NCI-H526 (cell line): Measurements from ENCODE around the gene INPP5D.
"Not testable (repeated sequence)": the region's sequence is repeated elsewhere in the genome, so short reads cannot be mapped to it uniquely, and the experiment has no call there.

Experiments
- DNase-seq, 2 experiments: peaks; one replicate each; lab custom pipeline; 2025; lab: John Stamatoyannopoulos, UW

The INPP5D gene

DNA sequence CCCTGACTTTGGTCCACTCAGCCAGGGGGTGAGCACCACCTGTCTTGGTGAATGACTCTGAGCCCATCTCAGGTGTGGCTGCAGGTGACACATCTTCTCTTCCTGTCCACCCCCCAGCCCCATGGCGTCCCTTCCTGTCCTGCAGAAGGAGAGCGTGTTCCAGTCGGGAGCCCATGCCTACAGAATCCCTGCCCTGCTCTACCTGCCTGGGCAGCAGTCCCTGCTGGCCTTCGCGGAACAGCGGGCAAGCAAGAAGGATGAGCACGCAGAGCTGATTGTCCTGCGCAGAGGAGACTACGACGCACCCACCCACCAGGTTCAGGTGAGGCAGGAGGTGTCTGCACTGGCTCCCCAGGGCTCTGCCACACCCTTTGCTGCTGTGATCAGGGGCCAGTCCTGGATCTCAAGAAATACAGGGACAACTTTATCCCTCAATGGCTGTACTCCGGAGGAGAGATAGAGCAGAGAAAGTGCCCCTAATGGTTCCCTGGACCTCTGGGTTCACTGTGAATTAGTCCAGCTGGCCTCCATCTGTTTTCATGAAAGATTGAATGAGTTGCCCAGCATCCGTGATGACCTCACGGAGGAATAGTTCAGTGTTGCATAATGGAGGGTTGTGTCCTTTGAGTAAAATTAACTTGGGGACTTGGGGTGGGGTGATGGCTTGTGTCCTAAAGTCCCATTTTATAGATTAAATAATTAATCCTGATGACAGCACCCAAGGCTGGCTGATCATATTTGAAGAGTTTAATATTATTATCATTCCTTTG is 27.4 kb upstream of the INPP5D start, which contains the start of gene NEU2:
Gene NEU2 (plus strand): TSS at position 122 of the 770 bp plus-strand sequence. CDS start 0 bp downstream, at position 122.
- no peak for DNase-seq

DNA sequence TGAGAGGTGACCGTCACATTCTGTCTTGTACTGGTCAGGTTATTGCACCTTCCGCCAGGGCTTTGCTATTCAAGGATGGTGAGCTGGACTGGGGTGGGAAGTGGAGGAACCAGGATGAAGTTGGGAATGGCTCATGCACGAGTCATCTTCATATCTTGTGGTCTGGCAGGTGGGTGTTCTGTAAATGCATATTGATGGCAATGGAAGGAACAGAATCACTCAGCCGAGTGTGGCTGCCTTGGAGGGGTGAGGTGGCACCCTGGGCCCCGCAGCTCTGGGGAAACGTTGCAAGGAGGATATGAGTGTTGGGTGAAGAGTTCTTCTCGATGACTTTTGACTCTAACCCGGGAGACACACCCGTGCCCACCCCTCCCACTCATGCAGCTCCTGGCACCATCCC is 26.5 kb upstream of the INPP5D start:
- DNase-seq, result no peak

DNA sequence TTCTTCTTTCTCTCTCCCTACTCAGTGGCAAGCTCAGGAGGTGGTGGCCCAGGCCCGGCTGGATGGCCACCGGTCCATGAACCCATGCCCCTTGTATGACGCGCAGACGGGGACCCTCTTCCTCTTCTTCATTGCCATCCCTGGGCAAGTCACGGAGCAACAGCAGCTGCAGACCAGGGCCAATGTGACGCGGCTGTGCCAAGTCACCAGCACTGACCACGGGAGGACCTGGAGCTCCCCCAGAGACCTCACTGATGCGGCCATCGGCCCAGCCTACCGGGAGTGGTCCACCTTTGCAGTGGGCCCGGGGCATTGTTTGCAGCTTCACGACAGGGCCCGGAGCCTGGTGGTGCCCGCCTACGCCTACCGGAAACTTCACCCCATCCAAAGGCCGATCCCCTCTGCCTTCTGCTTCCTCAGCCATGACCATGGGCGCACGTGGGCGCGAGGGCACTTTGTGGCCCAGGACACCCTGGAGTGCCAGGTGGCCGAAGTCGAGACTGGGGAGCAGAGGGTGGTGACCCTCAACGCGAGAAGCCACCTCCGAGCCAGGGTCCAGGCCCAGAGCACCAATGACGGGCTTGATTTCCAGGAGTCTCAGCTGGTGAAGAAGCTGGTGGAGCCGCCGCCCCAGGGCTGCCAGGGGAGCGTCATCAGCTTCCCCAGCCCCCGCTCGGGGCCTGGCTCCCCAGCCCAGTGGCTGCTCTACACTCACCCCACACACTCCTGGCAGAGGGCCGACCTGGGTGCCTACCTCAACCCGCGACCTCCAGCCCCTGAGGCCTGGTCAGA is 25.9 kb upstream of the INPP5D start:
- DNase-seq, result no peak

DNA sequence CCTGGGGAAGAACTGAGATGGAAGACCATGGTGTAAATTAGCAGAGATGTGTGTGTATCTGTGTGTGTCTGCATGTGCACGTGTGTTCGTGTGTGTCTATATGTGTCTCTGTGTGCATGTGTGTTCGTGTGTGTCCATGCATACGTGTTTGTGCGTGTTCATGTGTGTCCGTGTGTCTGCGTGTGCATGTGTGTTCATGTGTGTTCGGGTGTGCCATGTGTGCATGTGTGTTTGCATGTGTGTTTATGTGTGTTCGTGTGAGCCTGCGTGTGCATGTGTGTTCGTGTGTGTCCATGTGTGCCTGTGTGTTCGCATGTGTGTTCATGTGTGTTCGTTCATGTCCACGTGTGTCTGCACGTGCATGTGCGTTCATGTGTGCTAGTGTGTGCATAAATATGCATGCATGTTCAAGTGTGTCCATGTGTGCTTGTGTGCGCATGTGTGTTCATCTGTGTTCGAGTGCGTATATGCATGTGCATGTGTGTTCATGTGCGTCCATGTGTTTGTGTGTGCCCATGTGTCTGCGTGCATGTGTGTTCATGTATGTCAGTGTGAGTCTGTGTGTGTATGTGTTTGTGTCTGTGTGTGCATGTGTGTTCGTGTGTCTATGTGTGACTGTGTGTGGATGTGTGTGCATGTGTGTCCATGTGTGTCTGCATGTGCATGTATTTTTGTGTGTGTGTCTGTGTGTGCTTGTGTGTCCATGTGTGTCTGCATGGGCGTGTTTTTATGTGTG is 24.5 kb upstream of the INPP5D start:
- no peak for DNase-seq

DNA sequence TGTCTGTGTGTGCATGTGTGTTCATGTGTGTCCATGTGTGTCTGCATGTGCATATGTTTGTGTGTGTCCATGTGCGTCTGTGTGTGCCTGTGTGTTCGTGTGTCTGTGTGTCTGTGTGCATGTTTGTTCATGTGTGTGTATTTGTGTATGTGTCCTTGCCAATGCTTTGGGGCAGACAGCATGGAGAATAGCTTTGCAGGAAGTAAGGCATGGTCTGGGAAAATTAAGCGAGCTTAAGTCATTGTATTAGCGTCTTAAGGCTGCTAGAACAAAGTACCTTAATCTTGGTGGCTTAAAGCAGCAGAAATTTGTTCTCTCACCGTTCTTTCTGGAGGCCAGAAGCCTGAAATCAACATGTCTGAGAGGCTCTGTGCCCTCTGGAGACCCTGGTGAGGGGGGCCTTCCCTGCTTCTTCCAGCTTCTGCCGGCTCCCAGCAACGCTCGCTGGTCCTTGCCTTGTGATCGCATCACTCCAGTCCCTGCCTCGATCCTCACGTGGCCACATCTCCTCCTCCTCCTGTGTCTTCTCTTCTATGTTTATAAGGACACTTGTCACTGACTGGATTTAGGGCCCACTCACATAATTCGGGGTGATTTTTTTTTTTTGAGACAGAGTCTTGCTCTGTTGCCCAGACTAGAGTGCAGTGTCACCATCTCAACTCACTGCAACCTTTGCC is 23.8 kb upstream of the INPP5D start:
- no peak for DNase-seq

DNA sequence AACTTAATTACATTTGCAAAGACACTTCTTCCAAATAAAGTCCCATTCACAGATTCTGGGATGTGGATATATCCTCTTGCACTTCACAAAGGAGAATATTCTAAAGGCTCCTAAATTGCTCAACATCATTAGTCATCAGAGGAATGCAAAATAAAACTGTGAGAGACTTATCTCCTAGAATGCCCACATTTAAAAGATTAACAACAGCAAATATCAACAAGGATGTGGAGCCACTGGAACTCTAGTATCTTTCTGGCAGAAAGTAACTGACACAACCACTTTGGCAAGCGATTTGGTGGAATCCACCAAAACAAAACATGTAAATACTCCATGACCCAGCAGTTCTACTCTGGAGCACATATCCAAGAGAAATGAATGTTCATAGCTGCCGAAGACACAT is 23.1 kb upstream of the INPP5D start:
- DNase-seq, result no peak

DNA sequence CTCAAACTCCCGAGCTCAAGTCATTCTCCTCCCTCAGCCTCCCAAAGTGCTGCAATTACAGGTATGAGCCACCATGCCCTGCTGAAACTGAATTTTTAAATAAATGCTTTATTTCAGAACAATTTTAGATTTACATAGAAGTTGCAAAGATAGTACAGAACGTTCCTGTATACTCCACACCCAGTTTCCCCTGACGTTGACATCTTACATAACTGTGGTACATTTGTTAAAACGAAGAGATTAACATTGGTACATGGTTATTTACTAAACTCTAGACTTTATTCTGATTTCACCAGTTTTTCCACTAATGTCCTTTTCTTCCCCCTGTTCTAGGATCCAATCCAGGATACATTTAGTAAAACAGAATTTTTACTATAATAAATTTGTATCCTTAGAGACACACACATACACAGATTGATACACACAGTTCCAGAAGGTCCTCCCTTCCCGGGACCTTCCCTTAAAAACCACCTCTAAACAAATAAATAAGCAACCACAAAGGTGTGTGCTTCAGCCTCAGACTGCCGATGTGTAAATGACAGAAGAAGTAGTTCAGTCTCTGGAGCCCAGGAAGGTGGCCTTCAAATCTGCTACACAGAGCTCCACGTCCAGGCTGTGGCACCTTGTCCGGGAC is 20.8 kb upstream of the INPP5D start:
- no peak for DNase-seq

DNA sequence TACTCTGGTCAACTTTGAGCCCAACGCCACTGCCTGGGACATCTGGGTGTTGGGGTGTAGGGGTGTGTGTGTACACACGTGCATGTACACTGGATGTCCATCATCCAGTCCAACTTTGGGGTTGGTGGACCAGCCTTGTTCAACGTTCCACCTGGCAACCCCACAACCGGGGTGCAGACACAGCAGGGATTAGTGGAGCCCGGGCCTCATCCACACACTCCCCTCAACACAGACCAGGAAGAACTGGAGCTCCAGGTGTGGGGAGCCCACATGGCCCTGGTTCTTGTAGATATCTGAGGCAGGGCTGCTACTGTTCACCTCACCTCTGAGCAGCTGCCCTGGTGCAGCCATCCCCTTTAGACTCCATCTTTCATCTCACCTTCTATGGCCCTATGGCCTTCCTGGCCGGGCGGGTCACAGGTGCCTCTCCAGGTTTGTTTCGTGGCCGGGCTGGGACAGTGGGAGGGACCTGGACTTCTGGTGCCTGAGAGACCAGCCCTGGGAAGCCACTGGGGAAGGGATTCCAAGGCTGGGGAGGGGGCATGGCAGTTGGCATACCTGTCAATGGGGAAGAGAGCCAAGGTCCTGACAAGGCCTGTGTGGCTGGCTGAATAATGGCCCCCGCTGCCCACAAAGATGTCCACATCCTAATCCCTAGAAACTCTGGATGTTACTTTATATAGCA is 20.2 kb upstream of the INPP5D start:
- DNase-seq, result no peak

DNA sequence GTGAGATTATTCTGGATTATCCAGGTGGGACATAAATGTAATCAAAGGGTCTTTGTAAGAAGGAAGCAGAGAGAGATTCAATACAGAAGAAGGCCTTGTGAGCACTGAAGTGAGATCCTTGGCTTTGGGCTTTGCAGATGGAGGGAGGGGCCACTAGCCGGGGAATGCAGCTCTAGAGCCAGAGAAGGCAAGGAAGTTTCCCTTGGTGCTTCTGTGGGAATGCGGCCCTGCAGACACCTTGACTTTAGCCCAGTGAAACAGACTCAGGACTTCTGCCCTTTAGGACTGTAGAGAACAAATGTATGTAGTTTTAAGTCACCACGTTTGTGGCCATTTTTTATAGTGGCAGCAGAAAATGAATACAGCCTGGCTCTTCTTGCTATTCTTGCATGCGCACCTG is 19.6 kb upstream of the INPP5D start:
- DNase-seq, result no peak

DNA sequence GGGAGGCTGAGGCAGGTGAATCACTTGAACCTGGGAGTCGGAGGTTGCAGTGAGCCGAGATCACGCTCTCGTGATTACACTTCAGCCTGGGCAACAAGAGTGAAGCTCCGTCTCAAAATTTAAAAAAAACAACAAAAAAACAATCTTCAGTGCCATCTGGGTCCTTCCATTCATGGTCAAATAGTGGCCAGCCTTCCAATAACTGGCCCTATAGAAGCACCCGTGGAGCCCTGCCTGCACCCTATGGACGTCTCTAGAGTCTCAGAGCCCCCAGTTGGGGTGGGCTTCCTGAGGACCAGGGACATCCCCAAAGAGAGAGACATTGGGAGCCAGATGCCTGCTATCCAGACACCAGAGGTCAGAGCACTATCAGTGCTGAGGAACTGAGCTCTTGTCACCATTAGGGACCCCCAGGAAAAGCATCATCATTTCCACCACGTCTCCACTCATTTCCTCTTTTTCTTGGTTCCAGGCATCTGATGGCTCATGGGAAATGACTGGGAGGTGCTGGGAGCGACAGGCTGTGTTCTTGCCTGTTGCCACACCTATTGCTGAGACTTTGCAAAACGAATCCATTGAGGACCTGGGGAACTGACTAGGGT is 18.3 kb upstream of the INPP5D start:
- DNase-seq, result no peak

DNA sequence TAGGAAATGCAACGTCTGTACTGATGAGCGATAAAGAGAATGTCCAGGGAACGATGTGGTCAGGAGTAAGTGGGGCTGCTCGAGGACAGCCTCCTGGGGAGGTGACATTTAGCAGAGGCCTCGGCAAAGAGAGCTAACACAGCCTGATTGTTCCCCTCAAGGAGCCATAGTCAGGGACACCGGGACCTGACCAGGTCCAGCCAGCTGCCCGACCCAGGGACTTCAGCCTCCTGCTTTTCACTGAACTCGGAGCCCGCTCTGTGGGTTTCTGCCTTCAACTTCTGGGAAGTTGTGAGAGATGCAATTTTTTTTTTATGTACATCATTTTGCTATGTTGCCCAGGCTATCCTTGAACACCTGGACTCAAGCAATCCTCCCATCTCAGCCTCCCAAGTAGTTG is 17.6 kb upstream of the INPP5D start:
- DNase-seq, result no peak

DNA sequence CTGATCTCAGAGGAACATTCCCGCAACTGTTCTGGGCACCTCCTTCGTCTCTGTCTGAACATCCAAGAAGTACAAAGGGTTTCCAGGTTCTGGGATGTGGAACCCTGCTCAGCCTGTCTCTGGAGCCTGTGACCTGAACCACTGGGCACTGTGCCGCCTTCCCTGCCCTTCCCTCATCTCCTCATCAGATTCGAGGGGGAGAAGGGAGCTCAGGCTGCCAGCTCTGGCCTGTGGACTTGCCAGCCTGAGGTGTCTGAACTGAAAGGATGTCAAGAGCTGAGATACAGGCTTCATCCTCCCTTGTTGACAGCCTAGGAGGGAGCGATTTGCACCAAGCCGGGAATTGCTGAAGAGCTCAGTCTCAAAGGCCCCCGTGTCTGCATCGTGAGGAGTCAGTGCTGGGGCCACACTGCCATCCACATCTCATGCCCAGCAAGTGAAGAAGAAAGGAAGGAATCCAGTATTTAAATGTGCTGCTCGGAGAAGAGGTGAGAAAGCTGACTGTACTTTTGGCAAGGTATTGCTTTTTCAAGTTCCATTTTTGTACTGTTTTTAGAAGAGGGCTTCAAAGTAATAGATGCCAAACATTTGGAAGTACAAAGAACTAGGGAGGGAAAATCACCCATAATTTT is 15.1 kb upstream of the INPP5D start:
- DNase-seq, result no peak

DNA sequence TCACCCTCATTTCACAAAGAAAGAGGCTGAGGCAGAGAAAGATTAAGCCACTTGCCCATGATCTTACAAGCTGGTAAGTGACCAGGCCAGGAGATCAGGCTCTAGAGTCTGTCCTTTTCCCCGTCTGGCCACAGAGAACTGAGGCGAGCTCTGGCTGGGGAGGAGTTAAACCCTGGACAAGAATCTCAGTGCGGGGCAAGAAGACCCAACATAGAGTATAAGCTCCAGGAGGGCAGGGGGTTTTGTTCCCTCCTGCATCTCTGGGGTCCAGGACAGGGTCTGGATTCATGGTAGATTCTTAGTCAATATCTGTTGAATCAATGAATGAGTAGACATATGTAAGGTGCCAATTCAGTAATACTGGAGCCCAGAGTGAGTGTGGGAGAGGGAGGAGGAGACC is 12.9 kb upstream of the INPP5D start:
- DNase-seq, result no peak

DNA sequence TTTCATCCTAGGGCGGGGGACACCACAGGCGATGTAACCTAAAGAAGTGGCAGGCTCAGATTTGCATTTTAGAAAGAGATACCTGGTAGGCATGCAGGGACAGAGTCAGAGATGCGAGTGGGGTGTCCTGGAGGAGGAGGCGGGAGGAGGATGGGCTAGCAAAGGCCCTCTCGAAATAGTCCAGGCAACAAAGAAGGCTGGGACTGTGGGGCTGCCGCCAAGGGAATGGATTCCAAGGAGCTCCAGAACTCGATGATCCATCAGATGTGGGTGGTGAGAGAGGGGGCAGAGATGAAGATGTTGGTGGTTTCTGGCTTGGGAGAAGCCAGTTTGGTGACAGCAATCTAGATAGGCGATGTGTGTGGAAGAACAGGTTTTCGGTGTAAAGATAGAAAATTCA is 12.5 kb upstream of the INPP5D start:
- DNase-seq, result no peak

DNA sequence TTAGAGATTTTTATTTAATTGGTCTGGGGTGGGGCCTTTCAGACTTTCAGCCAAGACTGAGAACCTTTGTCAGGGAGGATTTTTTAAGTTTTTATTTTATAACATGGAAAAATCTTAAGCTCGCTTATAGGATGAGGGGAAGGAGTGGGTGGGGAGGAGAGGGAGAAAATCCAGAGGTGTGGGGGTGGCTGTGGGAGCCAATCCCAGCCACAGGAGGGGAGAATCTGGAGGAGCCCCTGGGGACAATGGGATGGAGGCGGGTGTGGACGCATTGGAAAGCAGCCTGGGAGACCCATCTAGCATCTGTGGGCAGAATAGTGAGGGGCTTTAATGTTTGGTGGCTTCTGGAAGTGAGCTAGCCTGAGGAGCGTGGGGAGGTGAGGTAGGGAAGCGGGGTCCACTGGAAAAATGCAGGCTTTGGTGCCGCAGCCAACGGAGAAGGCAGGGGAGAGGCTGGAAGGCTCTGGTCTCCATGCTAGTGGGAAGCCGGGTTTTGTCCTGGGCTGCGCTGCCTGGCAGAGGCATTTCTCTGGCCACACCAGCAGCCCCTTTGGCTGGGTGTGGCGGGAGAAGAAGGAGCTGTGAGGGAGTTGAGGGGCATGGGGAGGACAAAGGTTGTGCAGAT is 11.5 kb upstream of the INPP5D start:
- DNase-seq, result no peak

DNA sequence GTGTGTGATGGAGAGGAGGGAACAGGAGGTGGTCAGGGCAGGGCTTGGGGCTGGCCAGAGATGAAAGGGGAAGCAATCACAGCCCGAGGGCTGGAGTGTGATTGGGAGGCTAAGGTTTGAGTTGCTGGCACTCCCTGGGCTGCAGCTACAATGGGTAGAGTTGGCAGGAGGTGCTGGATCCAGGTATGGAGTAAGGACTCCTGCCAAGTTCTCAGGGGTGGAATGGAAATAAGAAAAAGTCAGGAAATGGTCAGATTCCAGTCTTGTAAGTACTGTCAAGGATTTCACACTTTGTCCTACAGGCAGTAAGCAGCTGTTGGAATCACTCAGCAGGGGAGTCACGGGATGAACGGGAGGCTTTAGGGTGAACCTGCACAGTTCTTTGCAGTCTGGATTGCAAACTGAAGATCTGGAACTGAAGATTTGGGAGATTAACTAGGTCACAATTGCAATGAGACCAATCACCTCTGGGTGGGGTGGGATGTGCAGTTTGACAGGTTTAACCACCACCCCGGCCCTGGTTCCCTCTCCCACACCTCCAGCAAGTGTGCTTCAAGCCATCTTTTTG is 10.9 kb upstream of the INPP5D start:
- no peak for DNase-seq

DNA sequence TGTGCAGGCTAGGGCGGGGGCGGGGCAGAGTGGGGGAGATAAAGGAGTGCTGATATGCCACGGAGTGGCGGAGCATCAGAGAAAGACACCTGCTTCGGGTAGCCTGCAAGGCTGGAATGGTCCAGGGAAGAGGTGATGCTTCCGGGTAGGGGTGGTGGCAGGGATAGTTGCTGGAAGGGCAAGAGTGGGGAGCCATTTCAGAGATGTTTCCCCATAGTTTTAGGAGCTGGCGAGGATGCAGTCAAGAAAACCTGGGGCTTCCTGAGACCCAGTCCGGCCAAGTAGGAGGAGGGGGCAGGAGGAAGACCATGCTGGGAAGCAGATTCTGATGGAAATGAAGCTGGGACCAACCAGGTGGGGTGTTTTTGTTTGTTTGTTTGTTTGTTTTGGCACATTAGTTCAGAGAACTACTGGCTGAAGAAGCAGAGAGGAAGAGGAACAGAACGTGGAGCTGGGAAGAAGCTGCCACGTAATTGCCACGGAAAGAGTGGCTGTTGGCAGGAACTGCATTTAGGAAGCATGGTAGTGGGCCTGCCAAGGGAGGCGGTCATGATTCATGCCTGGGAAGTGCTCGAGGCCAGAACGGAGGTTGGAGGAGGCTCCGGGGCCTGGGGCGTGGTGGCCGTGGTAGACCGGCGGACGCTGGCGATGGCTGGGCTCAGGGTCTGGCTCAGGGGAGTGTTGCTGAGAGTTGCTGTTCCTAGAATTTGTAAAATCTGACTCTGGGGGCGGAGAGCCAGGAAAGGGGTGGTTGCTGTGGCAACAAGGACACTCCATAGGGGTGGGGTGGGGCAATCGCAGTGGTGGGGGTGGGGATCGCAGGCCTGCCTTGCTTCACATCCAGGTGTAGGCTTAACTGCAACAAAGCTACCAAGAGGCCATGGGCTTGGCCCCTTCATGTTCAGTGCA is 8.6 kb upstream of the INPP5D start:
- no peak for DNase-seq

DNA sequence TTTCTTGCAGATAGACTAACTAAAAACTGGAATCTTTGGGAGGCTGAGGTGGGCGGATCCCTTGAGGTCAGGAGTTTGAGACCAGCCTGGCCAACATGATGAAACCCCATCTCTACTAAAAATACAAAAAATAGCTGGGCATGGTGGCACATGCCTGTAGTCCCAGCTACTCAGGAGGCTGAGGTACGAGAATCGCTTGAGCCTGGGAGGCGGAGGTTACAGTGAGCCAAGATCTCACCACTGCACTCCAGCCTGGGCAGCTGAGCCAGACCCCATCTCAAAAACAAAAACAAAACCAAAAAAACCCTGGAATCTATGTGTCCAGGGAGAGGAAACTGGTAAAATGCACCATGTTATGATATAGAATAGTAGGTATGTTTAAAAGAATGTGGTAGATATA is 7.6 kb upstream of the INPP5D start:
- DNase-seq, result not testable (repeated sequence)
